ENCODE results near the gene ATAD3A.
A peak's percentile ranks its signal among the peaks of the same experiment; 100 is the strongest.
"Not testable (repeated sequence)": the region's sequence is repeated elsewhere in the genome, so short reads cannot be mapped to it uniquely, and the experiment has no call there.

ATAD3A gene

GRCh38 chr1:1485755-1486317, 26.1 kb upstream of the ATAD3A start:
- in situ Hi-C loops (cut with MboI; ENCODE audit: low pct_unique_long_range_greater_than_20kb, low sequenced_read_pairs); DNase-seq: not testable (repeated sequence)

- in situ Hi-C loops (cut with MboI; ENCODE audit: low pct_unique_long_range_greater_than_20kb, low sequenced_read_pairs), result no loop called here
- no peak for DNase-seq
These were observed 24.3 kb upstream of the ATAD3A start for GRCh38 chr1:1487701-1488100.

DNA sequence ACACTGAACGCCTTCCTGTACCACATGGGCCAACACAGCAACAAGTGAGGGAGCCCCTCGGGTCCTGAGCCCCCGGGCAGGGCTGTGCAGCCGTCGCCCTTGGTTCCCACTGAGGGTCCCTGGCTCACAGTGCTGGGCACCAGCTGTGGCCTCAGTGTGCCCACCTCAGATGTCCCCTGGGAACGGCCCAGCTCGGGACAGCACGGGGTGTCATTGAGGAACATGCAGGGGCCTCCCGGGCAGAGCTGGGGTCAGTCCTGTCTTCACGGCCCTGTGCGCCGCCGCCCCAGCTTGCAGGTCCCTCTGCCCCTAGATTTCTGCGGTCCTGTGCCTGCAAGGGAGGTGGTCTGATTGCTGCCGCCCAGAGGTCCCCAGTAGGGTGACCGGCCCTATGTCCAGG, 22.7 kb upstream of the ATAD3A start:
- in situ Hi-C loops (cut with MboI; ENCODE audit: low pct_unique_long_range_greater_than_20kb, low sequenced_read_pairs), result no loop called here
- no peak for DNase-seq

DNA sequence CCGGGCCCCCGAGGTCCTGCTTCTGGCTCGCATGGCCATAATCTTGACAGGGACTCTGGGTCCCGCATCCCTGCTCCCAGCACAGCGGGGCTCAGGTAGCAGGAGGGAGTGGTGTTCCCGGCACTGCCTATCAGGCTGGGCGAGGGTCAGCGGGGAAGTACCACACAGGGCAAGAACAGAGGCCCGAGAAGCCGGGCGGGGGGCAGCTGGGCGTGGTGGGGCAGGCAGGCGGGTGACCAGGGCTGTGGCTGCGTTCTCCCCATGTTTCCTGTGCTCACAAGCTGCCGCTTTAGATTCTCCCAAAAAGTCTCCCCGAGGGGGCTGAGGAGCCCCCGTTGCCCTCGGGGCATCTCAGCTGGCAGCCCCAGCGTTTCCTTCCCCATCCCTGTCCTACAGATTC, 22.1 kb upstream of the ATAD3A start:
- DNase-seq, result no peak
- in situ Hi-C loops (cut with MboI; ENCODE audit: low pct_unique_long_range_greater_than_20kb, low sequenced_read_pairs), result no loop called here

DNA sequence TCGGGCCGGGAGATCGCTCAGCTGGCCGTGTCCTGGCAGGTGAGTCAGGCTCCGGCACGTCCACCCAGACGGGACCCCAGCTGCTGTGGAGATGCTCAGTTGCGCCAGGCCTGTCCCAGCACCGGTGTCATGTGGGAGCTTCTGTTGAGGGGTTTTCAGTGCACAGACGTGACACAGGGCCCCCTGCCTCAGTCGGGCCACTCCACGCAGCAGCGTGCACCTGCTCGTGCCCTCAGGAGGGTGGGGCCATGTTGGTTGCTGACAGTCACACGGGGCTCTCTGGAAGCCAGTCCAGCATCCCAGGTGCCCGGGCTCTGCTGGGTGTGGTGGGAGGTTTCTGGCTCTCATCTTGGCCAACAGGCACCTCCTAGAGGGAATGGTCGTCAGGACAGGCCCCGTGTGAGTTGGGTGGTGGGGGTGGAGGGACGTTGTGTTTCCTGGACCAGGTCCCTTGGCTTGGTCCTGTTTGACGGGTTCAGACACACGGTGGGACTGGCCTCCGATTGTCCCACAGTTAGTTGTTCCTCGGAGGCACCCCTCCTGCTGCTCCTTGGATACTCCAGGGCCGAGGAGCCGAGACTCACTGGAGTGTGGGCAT, 21.2 kb upstream of the ATAD3A start:
- in situ Hi-C loops (cut with MboI; ENCODE audit: low pct_unique_long_range_greater_than_20kb, low sequenced_read_pairs), result no loop called here
- DNase-seq, result no peak

- no peak for DNase-seq
- in situ Hi-C loops (cut with MboI; ENCODE audit: low pct_unique_long_range_greater_than_20kb, low sequenced_read_pairs), result no loop called here
These were observed 20.4 kb upstream of the ATAD3A start for GRCh38 chr1:1491601-1492000.

DNA sequence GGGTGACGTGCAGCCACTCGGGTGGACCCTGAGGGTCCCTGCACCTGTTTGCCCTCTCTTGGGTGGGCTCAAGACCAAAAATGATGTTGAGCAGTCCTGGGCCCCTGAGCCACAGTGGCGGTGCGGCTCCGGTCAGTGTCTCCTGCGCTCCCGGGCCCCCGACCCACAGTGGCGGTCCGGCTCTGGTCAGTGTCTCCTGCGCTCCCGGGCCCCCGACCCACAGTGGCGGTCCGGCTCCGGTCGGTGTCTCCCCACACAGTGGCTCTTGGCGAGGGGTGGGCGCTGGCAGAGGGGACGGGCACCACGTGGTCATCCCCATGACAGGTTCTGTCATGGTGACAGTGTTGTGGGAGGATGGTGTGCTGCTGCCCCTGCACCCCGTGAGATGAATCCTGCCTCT, 17.7 kb upstream of the ATAD3A start:
- in situ Hi-C loops (cut with MboI; ENCODE audit: low pct_unique_long_range_greater_than_20kb, low sequenced_read_pairs); DNase-seq: not testable (repeated sequence)

DNA sequence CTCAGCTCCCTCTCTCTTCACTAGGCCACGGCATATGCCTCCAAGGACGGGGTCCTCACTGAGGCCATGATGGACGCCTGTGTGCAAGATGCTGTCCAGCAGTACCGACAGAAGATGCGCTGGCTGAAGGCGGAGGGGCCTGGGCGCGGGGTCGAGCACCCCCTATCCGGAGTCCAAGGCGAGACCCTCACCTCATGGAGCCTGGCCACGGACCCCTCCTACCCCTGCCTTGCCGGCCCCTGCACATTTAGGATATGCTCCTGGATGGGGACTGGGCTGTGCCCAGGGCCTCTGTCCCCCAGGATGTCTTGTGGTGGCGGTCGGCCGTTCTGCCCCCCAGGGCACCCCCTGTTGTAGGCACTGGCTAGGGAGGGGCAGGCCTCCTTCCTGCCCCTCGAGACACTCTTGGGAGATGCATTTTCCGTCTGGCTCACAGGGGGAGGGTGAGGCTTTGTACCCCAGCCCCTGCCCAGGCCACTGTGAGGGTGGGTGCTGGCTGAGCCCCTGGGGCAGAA, 16.4 kb upstream of the ATAD3A start:
- DNase-seq; in situ Hi-C loops (cut with MboI; ENCODE audit: low pct_unique_long_range_greater_than_20kb, low sequenced_read_pairs): not testable (repeated sequence)

- in situ Hi-C loops (cut with MboI; ENCODE audit: low pct_unique_long_range_greater_than_20kb, low sequenced_read_pairs), result not testable (repeated sequence)
- peak; percentile 93 for DNase-seq
These were observed 7.1 kb upstream of the ATAD3A start for GRCh38 chr1:1504777-1505365.

- DNase-seq, result not testable (repeated sequence)
These were observed 6.6 kb upstream of the ATAD3A start for GRCh38 chr1:1505366-1505798.

GRCh38 chr1:1505801-1506200, 6.2 kb upstream of the ATAD3A start:
- peak; percentile 18 for DNase-seq

More at GRCh38 chr1:1505366-1505798, 6.6 kb upstream of the ATAD3A start:
- in situ Hi-C loops (cut with MboI; ENCODE audit: low pct_unique_long_range_greater_than_20kb, low sequenced_read_pairs), result not testable (repeated sequence)

GRCh38 chr1:1507305-1507704, 4.7 kb upstream of the ATAD3A start:
- in situ Hi-C loops (cut with MboI; ENCODE audit: low pct_unique_long_range_greater_than_20kb, low sequenced_read_pairs), result no loop called here
- DNase-seq, result no peak

More at GRCh38 chr1:1505801-1506200, 6.2 kb upstream of the ATAD3A start:
- in situ Hi-C loops (cut with MboI; ENCODE audit: low pct_unique_long_range_greater_than_20kb, low sequenced_read_pairs), result not testable (repeated sequence)

DNA sequence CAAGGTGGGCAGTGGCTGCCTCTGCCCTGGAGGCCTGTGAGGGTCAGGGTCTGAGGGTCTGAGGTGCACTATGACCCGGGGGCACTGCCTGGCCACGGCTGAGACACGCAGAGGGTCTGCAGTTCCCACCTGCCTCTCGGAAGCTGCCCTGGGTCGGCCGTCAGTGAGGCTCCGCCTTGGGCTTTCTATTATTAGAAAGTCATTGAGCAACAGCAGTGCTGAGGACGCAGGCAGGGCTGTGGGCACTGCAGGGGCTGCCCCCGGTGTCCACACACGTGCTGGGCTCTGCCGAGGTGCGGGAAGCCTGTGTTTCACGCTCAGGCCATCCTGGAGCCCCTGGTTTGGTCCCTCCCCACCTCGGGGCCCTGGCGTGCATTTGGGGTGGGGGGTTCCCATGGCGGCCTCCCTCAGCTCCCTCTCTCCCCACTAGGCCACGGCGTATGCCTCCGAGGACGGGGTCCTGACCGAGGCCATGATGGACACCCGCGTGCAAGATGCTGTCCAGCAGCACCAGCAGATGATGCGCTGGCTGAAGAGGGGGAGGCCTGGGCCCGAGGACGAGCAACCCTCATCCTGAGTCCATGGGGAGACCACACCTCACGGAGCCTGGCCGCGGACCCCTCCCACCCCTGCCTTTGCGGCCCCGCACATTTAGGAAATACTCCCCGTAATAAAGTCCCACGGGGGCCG, 3.0 kb upstream of the ATAD3A start:
- in situ Hi-C loops (cut with MboI; ENCODE audit: low pct_unique_long_range_greater_than_20kb, low sequenced_read_pairs); DNase-seq: not testable (repeated sequence)

DNA sequence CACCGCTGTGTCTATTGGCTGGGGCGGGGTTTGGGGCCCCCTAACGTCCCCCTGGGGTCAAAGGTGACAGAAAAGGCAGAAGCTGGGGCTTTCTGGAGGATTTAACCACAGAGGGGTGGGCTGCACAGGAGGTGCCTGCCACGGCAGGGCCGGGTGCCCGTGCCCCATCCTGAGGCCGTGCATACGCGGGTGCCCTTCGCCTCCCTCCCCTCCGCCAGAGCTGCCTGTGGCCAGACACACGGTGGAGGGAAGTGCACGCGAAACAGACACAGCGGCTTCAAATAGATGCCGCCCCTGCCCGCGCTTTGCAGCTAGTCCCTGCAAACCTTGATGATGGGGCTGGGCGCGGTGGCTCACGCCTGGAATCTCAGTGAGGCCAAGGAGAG, 2.5 kb upstream of the ATAD3A start:
- DNase-seq; in situ Hi-C loops (cut with MboI; ENCODE audit: low pct_unique_long_range_greater_than_20kb, low sequenced_read_pairs): not testable (repeated sequence)

GRCh38 chr1:1510912-1511532, 940 bp upstream of the ATAD3A start:
- in situ Hi-C loops (cut with MboI; ENCODE audit: low pct_unique_long_range_greater_than_20kb, low sequenced_read_pairs), result no loop called here
- peak; percentile 27 for DNase-seq

DNA sequence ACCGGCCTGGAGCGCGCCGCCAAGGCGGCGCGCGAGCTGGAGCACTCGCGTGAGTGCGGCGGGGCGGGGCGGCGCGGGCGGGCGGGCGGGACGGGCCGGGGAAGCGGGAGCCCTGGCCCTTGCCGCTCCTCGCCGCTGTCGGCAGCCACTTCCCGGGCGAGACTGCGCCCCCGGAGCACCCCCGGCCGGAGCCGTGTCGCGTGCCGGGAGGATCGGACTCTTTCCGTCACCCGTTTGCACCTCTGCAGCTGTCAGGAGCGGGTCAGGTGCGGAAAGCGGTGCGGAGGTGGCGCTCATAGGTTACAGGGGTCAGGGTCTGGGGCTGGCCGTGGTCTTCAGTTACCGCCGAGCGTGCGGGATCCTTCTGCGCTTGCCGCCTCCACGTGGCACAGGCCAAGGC, 463 bp downstream of the ATAD3A start:
- DNase-seq; in situ Hi-C loops (cut with MboI; ENCODE audit: low pct_unique_long_range_greater_than_20kb, low sequenced_read_pairs): not testable (repeated sequence)

DNA sequence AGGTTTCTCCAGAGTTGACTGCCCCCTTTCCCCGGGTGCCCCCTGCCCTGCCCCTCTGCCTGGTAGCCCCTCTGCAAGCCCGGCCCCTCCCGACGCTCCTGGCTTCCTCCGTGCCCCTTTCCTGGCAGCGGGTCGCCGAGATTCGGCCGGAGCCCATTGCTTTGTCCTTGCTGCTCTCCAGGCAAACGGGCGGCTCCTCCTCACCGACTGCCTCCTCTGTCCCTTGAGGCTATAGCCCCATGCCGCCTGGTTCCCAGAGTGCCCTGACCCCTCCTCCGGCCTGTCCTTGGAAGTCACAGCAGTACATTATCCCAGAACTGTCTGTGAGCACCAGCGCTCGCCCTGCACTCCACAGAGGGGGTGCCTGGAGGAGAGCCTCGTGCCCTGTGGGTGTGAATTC, 1.7 kb downstream of the ATAD3A start:
- DNase-seq; in situ Hi-C loops (cut with MboI; ENCODE audit: low pct_unique_long_range_greater_than_20kb, low sequenced_read_pairs): not testable (repeated sequence)

GRCh38 chr1:1514376-1514775, 2.4 kb downstream of the ATAD3A start:
- in situ Hi-C loops (cut with MboI; ENCODE audit: low pct_unique_long_range_greater_than_20kb, low sequenced_read_pairs), result not testable (repeated sequence)
- DNase-seq, result peak; percentile 74

DNA sequence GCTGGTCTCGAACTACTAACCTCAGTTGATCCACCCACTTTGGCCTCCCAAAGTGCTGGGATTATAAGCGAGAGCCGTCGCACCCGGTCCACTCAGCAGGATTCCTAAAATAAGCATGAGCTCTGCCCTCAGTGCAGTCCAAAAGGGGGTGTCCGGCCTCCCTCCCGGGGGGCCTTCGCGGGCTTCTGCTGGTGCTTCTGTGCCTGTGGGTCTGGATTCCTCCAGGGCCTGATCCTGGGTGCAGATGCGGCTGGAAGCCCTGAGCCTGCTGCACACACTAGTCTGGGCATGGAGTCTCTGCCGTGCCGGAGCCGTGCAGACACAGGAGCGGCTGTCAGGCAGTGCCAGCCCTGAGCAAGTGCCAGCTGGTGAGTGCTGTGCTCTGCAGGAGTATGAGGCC, 5.0 kb downstream of the ATAD3A start:
- DNase-seq; in situ Hi-C loops (cut with MboI; ENCODE audit: low pct_unique_long_range_greater_than_20kb, low sequenced_read_pairs): not testable (repeated sequence)

Data from KBM-7 (cell line).